NCI-H1105 (cell line): Measurements from ENCODE around the gene SNUPN.

ENCODE experiments used
- DNase-seq: peaks from one replicate; lab custom pipeline; 2025; lab: John Stamatoyannopoulos, UW

The SNUPN gene

GRCh38 chr15:75654201-75654907, 28.8 kb upstream of the SNUPN start:
- DNase-seq: no peak

- no peak for DNase-seq
These were observed 27.9 kb upstream of the SNUPN start for GRCh38 chr15:75653347-75653913.

GRCh38 chr15:75651810-75652543, 26.5 kb upstream of the SNUPN start:
- DNase-seq: no peak

- no peak for DNase-seq
These were observed 25.6 kb upstream of the SNUPN start for GRCh38 chr15:75650908-75651809.

DNA sequence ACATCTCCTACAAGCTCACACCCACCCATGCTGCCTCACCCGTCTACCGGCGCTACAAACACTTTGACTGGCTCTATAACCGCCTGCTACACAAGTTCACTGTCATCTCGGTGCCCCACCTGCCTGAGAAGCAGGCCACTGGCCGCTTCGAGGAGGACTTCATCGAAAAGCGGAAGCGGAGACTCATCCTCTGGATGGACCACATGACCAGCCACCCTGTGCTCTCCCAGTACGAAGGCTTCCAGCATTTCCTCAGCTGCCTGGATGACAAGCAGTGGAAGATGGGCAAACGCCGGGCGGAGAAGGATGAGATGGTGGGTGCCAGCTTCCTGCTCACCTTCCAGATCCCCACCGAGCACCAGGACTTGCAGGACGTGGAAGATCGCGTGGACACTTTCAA, 24.3 kb upstream of the SNUPN start:
- DNase-seq: no peak

- DNase-seq: no peak
These were observed 23.7 kb upstream of the SNUPN start for GRCh38 chr15:75649045-75649761.

- no peak for DNase-seq
These were observed 22.9 kb upstream of the SNUPN start for GRCh38 chr15:75648156-75649000.

DNA sequence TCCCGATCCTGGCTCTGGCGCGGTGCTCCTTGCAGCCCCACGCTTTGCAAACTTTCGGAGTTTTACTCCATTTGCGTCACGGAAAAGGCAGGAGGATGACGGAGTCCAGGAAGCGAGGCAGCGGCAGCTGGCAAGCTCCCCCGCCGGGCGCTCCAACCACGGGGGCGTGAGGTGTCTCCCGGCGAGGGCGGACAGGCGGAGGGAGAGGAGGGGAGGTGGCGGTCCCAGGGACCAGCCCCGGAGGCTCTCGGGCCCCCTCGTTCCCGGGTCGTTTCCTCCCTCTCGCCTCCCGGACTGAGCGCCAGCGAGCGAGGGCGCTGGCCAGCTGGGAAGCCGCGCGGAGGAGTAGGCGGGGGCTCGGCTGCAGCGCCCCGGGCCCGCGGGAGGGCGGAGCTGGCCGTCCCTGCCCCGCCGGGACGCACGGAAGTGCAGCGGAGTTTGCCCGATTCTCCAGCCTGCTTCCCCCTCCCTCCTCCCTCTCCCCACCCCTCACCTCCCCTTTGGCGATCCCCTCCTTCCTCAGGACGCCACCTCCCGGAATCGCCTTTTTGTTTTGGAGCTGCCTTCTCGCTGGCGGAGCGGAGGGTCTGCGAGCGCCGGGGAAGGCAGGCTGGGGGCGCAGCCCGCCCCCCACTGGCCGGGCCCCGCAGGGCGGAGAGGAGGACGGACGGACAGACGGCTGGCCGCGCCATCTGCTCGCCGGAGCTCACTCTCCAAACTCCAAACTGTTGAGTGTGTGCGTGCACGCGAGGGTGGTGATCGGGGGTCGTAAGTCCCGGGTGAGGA, 22.0 kb upstream of the SNUPN start, which contains the start of gene SNX33:
Gene SNX33, plus strand, starts transcription at position 543 of the 786 bp plus-strand sequence. CDS start 1,191 bp downstream, outside the sequence.
- no peak for DNase-seq

DNA sequence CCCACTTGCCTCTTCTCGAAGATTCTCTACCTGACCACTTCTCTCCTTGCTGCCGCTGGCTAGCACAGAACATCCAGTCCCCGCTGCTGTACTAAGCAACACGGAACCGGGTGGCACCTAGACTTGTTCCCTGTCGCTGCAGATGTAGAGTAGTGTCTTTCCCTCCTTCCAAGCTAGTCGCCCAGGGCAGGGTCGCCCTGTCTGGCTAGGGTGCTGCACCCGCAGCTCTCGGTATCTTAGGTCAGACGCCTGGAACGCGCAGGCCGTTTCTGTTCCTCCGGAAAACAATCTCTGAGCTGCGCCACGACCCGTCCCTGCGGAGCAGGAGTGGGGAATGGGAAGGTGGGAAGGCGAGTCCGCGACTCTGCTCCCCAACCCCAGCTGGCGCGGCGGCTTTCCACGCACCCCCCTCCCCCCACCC, 21.4 kb upstream of the SNUPN start:
- DNase-seq: no peak

DNA sequence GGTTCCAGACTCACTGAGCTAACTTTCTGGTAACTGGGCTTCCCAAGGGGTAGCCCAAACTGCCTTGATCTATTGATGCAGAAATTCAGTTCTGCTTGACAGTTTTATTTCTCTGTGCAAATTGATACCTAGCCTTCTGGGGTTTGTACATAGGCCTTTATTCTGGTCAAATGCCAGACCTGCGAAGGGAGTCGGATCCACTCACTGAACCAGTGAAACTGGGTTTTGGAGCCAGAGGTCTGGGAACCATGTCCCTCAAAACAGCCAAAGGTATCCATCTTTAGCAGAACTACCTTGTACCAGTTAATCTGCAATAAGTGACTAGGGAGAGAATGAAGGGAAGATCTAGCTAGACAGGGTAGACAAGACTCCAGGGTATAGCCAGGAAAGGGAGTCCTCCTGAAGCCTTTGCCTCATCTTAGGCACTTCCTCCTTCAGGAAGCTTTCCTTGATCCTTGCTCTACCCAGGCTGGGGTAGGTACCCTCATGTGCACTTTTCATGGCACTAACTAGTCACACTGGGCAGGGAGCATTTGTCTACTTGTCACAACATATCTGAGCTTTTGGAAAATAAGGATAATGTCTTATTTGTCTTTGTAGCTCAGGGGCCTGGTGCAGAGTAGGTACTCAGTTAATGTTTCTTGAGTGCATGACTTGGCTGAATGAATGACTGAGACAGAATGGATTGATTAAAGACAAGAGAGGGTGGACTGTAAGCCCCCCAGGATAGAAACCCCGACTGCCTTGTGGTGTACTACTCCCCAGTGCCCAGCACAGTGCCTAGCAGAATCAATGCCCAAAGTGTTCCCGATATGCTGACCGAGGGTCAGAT, 20.8 kb upstream of the SNUPN start:
- DNase-seq: no peak

- DNase-seq: no peak
These were observed 18.9 kb upstream of the SNUPN start for GRCh38 chr15:75644376-75644775.

DNA sequence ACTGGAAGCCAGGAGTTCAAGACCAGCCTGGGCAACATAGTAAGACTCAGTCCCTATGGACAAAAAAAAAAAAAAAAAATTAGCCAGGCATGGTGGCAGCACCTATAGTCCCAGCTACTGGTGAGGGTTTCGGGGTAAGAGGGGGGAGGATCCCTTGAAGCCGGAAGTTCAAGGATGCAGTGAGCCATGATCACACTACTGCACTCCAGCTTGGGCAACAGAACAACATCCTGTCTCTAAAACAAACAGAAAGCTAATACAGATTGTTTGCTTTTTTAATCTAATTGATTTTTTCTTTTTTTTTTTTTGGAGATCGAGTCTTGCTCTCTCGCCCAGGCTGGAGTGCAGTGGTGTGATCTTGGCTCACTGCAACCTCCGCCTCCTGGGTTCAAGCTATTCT, 16.1 kb upstream of the SNUPN start:
- DNase-seq: no peak

GRCh38 chr15:75641179-75641503, 15.6 kb upstream of the SNUPN start:
- DNase-seq: no peak

DNA sequence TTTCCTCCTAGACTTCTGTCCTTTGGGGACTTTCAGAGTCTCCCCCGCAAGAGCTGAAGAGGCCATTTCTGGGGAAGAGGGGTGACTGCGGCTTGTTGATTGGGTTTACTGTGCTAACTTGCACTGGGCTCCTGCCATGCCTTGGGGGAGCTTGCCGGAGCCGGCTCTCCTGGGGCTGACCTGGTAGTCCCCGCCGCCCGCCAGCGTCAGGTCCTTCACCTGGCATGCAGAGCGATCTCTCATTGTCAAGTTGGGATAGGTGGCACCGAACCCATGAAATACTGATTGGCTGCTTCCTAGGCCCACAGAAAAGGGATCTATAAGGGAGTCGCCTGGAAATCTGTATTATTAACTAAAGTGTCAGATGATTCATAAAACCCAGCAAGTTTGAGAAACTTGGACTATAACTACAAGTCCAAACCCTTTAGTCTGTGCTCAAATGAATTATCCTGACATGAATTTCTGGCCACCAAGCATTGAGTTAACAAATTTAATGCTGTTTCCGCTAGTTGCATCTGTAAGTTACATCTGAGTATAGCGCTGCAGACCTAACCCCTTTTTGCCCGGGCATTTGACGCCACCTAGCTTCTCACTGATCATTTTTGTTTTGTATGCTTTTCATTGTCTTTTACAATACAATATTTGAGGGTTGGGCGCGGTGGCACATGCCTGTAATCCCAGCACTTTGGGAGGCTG, 15.1 kb upstream of the SNUPN start:
- DNase-seq: no peak

- DNase-seq: peak; percentile 88
These were observed 14.4 kb upstream of the SNUPN start, which contains the start of gene IMP3 for GRCh38 chr15:75639709-75640482. Gene IMP3, minus strand, starts transcription at chr15:75640224. Its CDS starts 56 bp downstream, at chr15:75640168.

DNA sequence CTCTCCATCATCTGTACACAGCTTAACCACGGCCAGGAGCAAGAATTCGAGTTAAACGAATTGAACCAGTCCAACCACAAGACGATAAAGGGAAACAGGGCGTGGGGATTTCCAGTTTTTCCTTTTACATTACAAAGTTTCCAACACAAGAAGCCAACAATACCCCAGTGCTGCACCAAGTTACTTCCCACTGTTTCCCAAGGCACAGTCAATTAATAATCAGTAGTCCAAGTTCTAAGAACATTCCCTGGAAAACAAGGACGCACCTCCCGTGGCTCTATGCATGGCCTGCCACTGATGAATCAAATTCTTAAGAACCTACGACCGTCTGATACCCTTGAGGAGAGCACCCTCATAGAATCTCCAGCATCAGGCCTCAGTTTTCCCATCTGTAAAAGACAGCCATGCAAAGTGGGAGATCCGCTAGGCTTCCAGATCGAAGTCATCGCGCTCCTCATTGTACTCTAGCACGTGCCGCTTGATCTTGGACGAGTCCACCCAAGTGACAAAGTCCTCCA, 13.7 kb upstream of the SNUPN start:
- DNase-seq: no peak
